Skeletal muscle tissue (tissue), 4 donors: Measurements from ENCODE around the gene AFF3. TPM values are rescaled to one million over a fixed set of nuclear protein-coding genes. Genes with fewer than 3 reads are reported as not detected.

Source experiments
- H3K27ac ChIP-seq: one replicate; pipeline ENCODE4 v1.7.0; 2013; ENCODE audit warnings: mild to moderate bottlenecking, low read depth, low read length, inconsistent platforms
- H3K27me3 ChIP-seq, 3 donors: one replicate each; pipeline ENCODE4 v1.7.0; 2013; ENCODE audit warnings: low read length in 3 of 3; ENCODE audit not compliant: control insufficient read depth in 3 of 3, insufficient read depth in 3 of 3
- H3K36me3 ChIP-seq, 3 donors: one replicate each; pipeline ENCODE4 v1.7.0; 2013; ENCODE audit warnings: low read length in 3 of 3; ENCODE audit not compliant: control insufficient read depth in 3 of 3, insufficient read depth in 3 of 3
- H3K4me1 ChIP-seq, 3 donors: one replicate each; pipeline ENCODE4 v1.7.0; 2013; ENCODE audit warnings: low read length in 3 of 3, mild to moderate bottlenecking in 3 of 3; ENCODE audit not compliant: control insufficient read depth in 3 of 3, insufficient read depth in 3 of 3
- H3K4me3 ChIP-seq, 3 donors: one replicate each; pipeline ENCODE4 v1.7.0; 2013; ENCODE audit warnings: low read length in 3 of 3
- H3K9ac ChIP-seq, 3 donors: one replicate each; pipeline ENCODE4 v1.7.0; 2013; ENCODE audit warnings: low read length in 3 of 3, mild to moderate bottlenecking in 3 of 3, moderate library complexity in 2 of 3, low read depth in 1 of 3
- H3K9me3 ChIP-seq, 3 donors: one replicate each; pipeline ENCODE4 v1.7.0; 2013; ENCODE audit warnings: low read length in 3 of 3; ENCODE audit not compliant: control insufficient read depth in 3 of 3
- total RNA-seq: library from RNA; depleted of rRNA; stranded (reverse); fragments of >200 nt; gene quantifications from one replicate; pipeline ENCODE4 v1.2.3, GENCODE V29; 2014
- donor health status: Osteomylitis.

The AFF3 gene
- total RNA-seq, 1 donor from 2014 or later, result 8.4 TPM

DNA sequence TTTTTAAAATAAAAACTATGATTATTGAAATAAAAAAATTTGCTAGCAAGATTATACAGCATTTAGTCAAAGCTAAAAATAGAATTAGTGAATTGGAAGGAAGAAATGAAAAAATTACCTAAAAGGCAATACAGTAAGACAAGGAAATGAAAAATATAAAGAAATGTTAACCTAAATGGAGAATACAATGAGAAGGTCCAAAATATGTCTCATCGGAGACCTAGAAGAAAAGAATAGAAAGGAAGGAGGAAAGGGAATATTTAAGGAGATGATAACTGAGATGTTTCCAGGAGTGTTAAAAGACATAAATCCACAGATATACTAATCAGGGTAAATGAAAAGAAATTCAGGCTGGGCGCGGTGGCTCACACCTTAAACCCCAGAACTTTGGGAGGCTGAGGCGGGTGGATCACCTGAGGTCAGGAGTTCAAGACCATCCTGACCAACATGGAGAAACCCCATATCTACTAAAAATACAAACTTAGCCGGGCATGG lies 78.9 kb downstream of the AFF3 start:
- H3K4me3 ChIP-seq, result no peak overlapping the region

DNA sequence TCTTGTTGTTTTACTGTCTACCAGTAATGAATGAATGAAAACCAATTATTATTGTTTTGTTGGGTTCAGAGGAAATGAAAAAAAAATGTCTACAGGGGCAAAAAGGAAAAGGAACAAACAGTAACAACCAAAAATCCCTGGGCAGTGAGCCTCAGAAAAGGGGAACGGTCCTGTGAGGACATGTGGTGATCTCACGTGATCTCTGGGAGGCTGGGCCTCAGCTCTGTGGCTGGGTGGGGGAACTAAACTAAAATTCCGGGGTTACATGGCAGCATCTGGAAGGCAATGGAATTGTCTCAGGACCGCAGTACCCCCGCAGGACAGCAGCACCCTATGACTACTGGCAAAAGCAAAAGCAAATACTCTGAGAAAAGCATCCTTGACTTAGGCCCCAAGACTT lies 80.1 kb downstream of the AFF3 start:
- Histone ChIP-seq H3K27ac (no peak overlapping the region), H3K9ac (no peak overlapping the region), H3K4me1 (no peaks in the 10 kb centered on the region), H3K36me3 (no peaks in the 10 kb centered on the region), H3K27me3 (no peaks in the 10 kb centered on the region), H3K4me3 (no peak overlapping the region), H3K9me3 (no peaks in the 10 kb centered on the region)

More for the DNA sequence above, 78.9 kb downstream of the AFF3 start:
- H3K9ac ChIP-seq, result no peak overlapping the region
- no peaks in the 10 kb centered on the region for H3K9me3 ChIP-seq
- no peaks in the 10 kb centered on the region for H3K27me3 ChIP-seq
- no peaks in the 10 kb centered on the region for H3K4me1 ChIP-seq
- H3K27ac ChIP-seq, result no peak overlapping the region
- no peaks in the 10 kb centered on the region for H3K36me3 ChIP-seq

DNA sequence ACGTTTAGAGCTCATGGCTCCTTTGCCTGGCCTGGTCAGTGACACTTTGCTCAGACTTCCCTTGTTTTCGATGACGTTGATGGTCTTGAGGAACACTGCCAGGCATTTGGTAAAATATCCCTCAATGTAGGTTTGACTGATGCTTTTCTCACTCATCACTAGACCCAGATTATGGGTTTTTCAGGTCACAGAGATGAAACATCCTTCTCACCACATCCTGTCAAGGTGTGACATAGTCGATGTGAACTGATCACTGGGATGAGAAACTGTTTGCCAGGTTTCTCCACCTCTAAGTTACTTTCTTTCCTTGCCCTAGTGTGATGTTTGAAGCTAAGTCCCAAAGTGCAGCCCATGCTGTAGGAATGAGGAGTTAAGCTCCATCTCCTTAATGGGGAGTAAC lies 81.5 kb downstream of the AFF3 start:
- H3K4me1 ChIP-seq, result no peaks in the 10 kb centered on the region
- H3K9ac ChIP-seq, result no peak overlapping the region
- no peaks in the 10 kb centered on the region for H3K9me3 ChIP-seq
- no peak overlapping the region for H3K27ac ChIP-seq
- no peaks in the 10 kb centered on the region for H3K36me3 ChIP-seq
- H3K4me3 ChIP-seq, result no peak overlapping the region
- H3K27me3 ChIP-seq, result no peaks in the 10 kb centered on the region

DNA sequence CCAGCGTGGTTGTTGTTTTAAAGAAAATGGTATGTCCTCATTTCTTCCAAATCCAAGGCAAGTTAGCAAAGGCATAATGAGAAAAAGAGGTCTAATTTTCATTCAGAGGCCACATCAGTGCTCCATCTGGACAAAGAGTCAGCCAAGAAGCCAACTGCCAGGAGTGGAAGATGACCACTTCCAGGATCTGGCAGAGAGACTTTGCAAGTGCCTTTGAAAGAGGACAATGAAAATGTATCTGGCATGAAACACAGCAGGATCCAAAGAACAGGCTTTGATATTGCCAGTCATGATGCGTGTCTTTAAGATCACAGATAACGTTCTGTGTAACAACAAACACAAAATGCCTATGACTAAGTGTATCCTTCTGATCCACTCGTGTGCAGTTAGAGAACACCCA lies 82.8 kb downstream of the AFF3 start:
- Histone ChIP-seq H3K9ac (no peak overlapping the region), H3K27me3 (no peaks in the 10 kb centered on the region), H3K4me1 (no peaks in the 10 kb centered on the region), H3K4me3 (no peak overlapping the region), H3K9me3 (no peaks in the 10 kb centered on the region), H3K27ac (no peak overlapping the region), H3K36me3 (no peaks in the 10 kb centered on the region)

DNA sequence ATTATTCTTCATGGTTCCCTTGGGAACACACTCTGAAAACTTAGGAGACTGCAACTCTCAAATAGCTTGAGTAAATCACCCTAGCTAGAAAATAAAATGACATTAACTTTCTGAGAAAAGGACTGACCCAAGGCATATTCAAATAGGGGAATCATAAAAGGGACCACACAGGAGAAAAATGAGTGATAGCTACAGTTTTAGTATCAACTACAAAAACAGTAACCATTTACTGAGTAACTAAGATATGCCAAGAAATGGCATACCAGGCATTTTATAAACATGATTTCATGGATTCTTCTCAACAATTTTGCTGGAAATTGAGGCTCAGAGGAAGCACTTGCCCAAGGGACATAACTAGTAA lies 84.5 kb downstream of the AFF3 start:
- Histone ChIP-seq H3K4me3 (no peak overlapping the region), H3K27me3 (no peaks in the 10 kb centered on the region), H3K36me3 (no peaks in the 10 kb centered on the region), H3K9ac (no peak overlapping the region), H3K9me3 (no peaks in the 10 kb centered on the region), H3K4me1 (no peaks in the 10 kb centered on the region), H3K27ac (no peak overlapping the region)

DNA sequence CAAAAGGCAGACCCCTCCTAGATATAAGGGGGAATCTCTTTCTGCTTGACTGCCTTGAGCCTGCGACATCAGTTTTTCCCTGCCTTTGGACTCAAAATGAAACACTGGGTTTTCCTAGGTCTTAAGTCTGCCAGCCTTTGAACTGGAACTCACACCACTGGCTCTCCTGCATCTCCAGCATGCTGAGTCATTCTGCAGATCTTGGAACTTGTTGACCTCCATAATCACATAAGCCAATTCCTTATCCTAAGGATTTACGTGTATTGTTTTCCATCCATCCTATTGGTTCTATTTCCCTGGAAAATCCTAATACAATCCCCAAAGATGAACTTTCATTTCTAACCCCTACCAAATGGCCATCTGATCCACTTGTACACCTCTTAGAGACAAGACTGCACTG lies 88.0 kb downstream of the AFF3 start:
- no peaks in the 10 kb centered on the region for H3K9me3 ChIP-seq
- H3K4me1 ChIP-seq, result no peaks in the 10 kb centered on the region
- no peaks in the 10 kb centered on the region for H3K36me3 ChIP-seq
- H3K27ac ChIP-seq, result no peak overlapping the region
- no peak overlapping the region for H3K9ac ChIP-seq
- peaks cover 0 to 7% (median 2%) of the 10 kb centered on the region in 3 donors for H3K27me3 ChIP-seq
- no peak overlapping the region for H3K4me3 ChIP-seq

DNA sequence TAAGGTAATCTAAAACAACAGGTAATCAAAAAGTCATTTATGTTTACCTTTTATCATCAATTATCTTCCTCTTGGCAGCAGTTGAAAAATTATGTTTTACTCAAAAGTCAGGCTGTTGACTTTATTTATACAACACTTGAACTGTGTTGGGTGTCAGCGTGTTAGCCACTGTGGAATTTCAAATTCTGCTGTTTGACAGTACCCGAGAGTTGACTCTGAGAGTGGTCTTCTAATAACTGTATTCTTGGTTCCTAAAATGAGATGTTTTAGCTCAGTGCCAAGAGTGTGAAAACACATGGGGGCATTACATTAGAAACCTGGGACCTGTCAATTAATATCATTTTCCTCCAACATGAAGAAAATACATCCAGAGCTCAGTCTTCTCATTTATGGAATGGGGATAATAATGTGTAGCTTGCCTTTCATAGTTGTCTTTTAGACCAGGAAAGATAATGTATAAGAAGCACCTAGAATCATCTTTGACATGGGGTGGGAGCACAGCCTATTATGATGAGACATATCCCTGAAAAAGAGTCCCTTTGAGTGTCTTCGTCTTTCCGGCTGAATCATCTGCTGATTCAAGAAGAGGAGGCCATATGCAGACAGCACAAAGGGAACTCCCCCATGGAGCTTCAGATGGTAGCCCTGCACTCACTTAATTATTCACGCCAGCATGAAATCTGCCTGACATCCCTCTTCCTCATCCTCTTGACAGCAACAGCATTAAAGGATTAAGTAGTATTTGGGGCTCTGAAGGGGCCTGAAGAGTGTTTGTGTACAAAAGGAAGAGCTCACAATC lies 89.1 kb downstream of the AFF3 start:
- Histone ChIP-seq H3K27me3 (peaks cover 0 to 10% (median 2%) of the 10 kb centered on the region in 3 donors), H3K4me1 (no peaks in the 10 kb centered on the region), H3K9me3 (no peaks in the 10 kb centered on the region), H3K9ac (no peak overlapping the region), H3K27ac (no peak overlapping the region), H3K36me3 (no peaks in the 10 kb centered on the region), H3K4me3 (no peak overlapping the region)

DNA sequence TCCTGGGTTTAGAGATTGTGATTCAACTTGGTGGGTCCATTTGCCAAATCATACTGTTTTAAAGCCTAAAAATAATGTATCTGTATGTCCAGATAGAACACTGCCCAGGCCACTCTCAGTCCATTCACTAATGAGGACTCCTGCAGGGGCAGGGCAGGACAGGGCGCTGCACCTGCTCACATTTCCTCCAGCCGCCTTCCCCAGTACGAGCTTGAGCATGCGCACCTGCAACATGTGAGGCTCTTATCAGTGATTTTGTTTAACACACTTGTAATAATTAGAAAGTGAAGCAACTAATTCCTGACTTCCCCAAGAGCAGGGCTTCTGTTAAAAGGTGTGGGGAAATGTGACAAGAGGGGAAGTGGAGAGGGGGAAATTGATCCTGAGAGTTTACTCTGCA lies 89.7 kb downstream of the AFF3 start:
- H3K36me3 ChIP-seq, result no peaks in the 10 kb centered on the region
- H3K4me1 ChIP-seq, result no peaks in the 10 kb centered on the region
- no peaks in the 10 kb centered on the region for H3K9me3 ChIP-seq
- H3K27me3 ChIP-seq, result peaks cover 0 to 10% (median 2%) of the 10 kb centered on the region in 3 donors
- H3K4me3 ChIP-seq, result no peak overlapping the region
- no peak overlapping the region for H3K9ac ChIP-seq
- H3K27ac ChIP-seq, result no peak overlapping the region

DNA sequence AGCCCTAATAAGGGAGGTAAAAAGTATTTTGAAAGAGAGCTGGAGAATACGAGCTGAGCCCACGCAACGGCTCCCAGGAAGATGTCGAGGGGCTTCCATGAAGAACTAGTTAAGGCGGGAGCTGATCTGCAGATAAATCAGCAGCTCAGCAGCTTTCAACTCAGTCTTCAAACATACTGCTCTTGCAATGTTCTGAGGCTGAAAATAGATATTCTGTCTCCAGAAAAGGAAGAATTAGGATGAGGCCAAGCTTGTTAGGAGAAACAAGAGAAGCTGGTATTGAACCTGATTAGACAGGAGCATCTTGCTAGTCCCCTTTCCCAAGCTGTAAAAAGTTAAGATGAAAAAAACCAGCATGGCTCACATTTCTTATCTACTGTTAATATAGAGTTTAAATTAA lies 91.1 kb downstream of the AFF3 start:
- Histone ChIP-seq H3K9ac (no peak overlapping the region), H3K9me3 (no peaks in the 10 kb centered on the region), H3K4me3 (no peak overlapping the region), H3K27ac (no peak overlapping the region), H3K4me1 (no peaks in the 10 kb centered on the region), H3K36me3 (no peaks in the 10 kb centered on the region), H3K27me3 (peaks cover 0 to 10% (median 2%) of the 10 kb centered on the region in 3 donors)

DNA sequence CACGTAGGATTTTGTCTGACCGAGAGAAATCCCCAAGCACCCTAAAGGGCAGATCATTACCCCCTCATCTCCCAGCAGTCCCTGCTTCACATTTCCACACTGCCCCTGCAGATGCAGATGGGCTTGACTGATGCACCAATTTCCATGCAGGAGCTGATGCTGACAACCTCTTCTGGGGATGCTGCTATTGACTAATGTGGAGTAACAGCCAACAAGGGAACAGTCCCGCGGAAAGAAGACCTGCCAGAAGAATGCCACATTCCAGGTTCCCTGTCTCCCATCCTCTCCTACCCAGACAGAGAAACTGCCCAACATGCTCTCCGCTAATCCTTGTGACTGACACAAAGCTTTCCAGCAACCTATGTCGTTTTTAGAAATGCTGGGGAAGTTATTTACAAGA lies 91.7 kb downstream of the AFF3 start:
- Histone ChIP-seq H3K4me3 (no peak overlapping the region), H3K36me3 (no peaks in the 10 kb centered on the region), H3K27me3 (peaks cover 0 to 10% (median 2%) of the 10 kb centered on the region in 3 donors), H3K9me3 (no peaks in the 10 kb centered on the region), H3K27ac (no peak overlapping the region), H3K4me1 (no peaks in the 10 kb centered on the region), H3K9ac (no peak overlapping the region)
